Measurements from ENCODE around the gene SDK1.

Gene SDK1

DNA sequence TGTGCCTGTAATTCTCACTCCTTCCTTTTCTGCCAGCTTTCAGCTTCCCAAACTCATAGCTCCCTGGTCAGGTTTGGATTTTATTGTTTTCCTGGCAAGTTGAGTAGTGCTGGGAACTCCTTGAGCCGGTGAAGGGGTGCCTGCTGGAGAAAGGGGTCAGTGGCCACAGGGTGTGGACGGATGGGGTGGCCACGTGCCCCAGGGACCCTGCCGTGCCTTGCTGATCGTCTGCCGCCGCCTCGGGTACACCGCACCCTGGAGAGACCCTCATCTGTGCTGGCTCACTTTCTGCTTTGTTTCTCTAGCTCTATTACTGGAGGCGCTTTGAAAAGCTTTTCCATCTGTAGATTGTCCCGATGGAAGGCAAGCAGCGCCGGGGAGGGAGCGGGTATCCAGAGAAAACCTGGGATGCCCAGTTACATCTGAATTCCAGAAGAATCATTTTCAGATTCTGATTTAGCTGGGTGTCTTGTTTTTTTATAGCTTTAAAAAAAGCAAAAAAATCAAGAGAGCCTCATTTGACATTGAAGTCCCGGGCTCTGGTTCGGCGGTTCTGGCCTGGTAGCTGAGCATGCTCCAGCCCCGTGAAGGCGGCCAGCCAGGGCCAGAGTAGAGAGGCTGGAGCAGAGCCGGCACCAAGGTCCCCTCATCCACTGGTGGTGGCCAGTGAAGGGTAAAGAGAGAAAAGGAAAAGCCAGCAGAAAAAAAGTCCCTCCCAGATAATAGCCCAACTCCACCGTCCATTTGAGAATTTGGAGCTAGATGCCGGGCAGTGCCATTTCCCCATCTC, 870.1 kb downstream of the SDK1 start:
- no peak for DNase-seq

DNA sequence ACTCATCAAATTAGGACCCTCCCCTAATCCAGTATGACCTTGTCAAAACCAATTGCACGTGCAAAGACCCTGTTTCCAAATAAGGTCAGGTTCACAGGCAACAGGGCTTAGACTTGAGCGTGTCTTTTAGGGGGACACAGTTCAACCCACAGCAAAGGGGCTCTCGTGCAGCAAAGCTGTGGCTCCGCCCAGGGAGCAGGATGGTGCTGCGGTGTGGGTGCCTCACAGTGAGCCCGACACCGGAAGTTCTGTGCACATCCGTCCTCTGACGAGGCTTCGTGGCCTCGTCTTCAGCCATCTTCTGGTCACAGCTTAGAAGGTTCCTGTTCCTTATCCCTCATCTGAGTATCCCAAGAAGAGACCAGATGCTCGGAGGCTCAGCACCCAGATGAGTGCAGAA, 871.8 kb downstream of the SDK1 start:
- DNase-seq = no peak

DNA sequence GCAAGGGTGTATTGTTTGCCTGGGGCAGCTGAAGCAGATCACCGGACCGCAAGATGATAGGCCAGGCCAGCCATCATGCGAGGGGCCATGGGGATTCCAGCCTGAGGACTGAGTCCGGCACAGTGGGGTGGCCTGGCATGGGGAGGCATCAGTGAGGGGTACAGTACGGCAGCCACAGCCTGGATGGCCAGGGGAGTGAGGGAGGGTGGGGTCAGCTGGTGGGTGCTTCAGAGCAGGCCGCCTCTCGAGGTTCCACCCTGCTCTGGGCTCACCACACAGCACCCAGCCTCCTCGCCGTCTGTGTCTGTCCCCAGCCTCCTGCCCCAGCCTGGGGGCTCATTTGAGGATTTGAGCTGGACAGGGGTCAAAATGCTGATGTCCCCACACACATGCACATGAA, 872.6 kb downstream of the SDK1 start:
- DNase-seq = no peak

DNA sequence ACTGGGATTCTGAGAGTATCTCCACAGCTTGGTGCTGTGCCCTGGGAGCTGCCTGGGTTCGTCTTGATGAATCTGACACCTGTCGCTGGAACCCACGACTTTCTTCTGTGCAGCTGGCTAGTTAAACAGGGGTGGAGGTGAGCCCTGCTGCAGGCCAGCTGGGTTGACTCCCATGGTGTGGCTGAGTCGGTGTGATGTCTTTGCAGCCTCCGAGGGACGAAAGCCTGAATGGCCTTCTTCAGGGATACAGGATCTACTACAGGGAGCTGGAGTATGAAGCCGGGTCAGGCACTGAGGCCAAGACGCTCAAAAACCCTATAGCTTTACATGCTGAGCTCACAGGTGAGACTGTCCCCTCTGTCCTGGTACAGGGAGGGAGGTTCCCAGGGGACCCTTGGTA, 873.0 kb downstream of the SDK1 start:
- no peak for DNase-seq

DNA sequence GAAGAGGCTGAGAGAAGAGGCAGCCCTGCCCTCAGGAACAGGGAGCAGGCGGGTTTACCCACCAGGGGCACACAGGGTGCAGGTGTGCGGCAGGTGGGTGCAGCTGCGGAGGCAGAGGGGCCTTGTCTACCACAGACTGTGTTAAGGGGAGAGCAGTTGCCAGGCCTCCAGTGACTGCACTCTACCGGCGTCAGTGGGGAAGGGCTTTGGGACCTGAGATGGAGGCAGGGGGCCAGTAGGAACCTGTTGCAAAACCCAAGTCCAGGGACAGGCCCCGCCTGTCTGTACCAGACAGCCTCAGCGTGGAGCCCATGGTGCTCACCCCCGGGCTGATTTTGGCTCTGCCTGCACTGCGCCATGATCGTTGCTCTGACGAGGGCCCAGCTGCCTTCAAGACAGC, 873.4 kb downstream of the SDK1 start:
- no peak for DNase-seq

DNA sequence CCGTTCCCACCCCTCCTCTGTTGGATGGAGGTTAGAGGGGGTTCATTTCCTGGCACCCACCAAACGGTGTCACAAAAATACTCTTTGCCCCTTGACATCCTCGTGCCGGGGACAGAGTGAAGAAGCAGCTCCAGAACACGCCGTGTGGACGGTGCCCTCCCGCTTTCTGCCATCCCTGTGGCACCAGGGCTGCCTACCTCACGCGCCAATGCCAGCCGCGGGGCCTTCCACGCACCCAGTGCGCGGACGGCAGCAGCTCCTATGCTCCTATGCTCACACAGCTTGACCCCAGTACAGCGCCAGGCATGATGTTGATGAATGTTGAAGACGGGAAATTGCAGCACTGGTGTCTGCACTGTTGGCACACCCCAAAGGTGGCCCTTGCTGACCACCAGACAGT, 873.8 kb downstream of the SDK1 start:
- no peak for DNase-seq

DNA sequence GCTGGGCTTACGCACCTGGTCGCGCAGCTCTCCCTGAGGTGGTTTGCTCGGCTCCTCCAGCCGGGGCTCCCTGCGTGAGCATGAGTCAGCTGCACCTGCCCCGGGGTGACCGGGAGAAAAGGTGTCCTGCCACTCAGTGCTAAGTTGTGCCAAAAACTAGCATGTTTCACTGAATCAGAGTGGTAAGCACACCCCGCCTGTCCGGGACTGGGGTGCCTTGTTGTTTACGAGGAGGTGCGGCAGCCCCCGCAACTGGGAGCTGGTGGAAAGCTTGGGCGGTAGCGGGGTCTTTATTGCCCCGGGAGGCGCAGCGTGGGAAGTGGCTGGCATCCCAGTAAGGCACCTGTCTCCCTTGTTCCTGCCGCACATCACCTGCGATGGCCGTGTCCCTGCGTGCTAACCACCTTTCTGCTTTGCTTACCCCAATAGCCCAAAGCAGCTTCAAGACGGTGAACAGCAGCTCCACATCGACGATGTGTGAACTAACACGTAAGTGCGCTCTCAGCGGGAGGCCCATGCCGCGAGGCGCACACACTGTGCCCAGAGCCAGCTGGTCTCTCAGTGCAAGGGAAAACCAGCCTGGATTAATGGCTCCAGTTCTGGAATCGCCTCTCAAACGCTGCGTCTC, 874.4 kb downstream of the SDK1 start:
- no peak for DNase-seq

DNA sequence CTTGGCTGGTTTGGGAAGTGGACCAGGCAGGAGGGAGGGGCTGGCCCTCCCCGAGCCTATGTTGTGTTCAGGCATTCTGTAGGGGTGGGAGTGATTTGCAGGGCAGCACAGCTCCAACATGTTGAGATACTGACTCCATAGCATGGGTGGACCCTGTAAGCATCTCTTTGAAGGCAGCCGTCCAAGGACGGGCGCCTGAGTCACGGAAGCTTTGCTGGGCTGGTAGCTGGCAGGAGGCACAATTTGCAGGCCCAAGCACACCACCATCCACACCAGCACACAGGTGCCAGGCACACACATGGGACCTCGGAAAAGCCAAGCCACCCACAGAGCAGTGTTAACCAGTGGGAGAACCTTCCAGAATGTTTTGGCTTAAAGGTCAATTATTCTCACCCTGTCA, 875.9 kb downstream of the SDK1 start:
- no peak for DNase-seq

DNA sequence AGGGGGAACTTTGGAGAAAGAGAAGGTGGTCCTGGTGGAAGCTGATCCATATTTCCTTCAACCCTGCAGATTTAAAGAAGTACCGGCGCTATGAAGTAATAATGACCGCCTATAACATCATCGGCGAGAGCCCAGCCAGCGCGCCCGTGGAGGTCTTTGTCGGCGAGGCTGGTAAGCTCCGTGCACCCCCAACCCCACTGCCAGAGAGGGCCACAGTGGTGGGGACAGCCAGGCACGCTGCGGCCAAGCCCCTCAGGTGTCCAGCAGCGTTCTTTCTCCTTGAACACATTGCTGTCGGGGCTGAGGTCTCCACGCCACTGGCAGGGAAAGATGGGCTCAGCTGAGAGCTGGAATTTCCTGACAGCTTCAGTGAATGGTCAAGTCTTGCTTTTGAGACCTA, 877.4 kb downstream of the SDK1 start:
- DNase-seq = no peak

DNA sequence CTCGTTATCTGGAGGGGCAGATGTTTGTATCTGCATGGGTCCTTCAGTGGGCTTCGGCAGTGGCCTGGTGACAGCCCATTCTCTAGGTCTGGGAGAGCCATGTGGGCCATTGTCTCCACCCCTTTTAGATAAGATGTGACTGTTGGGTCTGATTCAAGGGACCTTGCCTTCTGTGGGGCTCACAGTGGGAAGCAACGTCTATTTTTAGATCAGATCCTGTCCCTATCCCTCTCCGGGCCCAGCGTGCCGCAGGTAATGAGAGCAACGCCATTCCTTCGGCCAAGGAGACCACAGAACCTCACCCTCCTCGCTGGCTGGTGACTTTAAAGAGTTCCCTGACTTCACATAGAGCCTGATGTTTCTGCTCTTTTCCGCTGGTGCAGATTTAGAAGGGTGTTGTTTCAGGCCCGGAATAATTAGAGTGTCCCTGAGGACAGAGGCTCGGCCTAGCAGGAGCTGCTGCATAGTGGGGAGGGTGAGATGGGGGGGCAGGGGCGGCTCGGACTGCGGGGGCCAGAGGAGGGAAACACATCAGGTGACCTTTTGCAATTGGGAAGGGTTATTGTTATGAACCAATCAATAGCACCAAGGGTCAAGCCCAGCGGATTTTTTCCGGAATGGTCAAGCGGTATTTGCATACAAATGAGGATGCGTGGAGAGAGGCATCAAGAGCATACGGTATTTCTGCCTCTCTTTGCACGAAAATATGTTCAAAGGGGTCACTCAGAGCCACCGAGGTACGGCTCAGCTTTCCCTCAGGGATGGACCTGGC, 878.0 kb downstream of the SDK1 start:
- DNase-seq = no peak

DNA sequence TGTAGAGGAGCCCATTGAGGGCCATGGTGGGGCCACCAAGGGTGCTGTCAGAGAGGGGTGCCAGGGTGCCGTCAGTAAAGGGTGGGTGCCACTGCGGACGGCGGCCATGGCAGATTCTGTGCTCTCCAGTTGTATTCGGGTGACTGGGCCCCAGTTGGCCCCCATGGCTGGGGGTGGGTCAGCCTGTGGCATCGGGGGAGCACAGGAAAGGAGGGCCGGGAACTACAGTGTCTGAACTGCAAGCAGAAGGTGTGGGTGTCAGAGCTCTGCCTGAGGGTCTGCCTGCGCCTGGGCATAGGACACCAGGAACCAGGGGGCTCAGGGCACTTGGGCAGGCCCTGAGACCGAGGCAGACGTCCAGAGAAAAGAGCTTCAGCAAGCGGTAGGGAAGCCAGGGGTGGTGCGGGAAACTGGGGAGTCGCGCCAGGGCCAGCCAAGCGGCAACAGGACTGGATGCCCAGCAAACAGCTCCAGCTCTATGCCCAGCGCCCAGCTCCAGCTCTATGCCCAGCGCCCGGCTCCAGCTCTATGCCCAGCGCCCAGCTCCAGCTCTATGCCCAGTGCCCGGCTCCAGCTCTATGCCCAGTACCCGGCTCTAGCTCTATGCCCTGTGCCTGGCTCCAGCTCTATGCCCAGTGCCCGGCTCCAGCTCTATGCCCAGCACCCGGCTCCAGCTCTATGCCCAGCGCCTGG, 878.8 kb downstream of the SDK1 start:
- DNase-seq = no peak

DNA sequence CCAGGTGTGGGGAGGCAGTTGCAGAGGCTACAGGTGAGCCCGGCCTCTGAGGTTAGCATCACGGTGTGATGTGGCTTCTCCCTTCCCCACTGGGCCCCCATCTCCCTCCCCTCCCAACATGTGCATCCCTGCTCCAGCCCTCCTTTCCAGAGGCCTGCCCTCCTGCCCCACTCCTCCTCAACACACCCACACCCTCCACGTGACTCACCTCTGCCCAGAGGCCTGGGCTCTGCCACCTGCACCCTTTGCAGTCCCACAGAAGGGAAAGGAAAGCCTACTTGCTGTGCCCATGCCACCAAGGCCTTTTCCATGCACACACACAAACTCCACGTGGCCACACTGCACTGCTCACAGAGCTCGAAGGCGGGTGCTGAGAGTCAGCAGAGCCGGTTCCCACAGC, 880.4 kb downstream of the SDK1 start:
- DNase-seq = no peak

DNA sequence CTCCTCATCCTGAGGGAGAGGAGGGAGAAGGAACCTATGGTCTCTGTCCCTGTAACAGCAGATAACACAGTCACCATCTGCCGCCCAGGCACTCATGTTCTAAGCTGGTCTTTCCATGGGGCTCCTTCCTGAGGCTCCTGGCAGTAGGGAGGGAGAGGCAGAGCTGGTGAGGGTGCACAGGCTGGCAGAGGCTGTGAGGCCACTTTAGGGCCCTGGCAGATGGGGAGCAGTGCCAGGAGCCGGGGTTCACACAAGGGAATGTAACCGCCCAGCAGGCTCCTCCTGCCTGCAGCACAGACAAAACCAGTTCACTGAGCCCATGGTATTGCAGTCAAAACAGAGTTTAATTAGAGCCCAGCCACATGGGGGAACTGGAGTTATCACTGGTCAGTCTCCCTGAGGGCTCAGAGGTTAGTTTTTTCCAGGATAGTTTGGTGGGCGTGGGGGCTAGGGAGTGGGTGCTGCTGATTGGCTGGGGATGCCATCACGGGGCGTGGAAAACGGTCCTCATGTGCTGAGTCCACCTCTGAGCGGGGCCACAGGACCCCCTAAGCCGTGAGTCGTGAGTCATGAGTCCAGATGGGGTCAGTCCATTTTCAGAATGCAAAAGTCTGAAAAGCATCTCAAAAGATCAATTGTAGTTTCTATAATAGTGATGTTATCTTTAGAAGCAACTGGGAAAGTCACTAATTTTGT, 881.7 kb downstream of the SDK1 start:
- DNase-seq = no peak

DNA sequence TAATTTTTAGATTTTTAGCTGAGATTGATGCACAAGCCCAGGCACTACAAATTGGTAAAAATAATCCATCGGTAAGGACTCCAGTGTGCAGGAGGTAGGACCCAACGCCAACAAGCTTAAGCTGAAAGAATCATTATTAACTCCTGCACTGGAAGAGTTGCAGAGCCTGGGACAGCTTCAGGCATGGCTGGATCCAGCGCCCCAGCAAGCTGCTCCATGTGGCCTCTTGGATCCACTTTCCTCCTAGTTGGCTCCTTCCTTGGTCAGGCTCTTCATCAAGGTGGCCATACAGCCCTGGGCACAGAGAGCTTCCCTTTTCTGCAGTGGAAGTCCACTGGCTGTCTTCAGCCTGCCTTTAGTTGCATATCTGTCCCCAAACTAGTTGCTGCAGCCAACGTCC, 883.6 kb downstream of the SDK1 start:
- no peak for DNase-seq

DNA sequence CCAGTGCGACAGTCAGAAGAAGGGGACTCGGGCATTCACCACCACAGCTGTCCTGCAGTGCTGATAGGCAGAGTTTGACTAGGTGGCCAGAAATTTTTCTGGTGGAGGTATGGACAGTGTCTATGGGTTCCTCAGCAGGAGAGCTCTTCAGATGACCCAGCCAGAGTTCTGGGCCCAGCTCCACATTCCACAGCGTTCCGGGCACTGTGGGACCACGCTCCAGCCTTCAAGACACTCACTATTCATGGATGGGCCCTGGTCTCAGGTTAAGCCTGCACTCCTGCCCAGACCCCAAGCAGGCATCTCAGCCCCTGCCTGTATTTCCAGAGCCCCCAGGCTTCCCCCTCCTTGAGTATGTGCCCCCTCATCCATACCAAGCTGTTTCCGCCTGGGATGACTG, 884.1 kb downstream of the SDK1 start:
- no peak for DNase-seq

DNA sequence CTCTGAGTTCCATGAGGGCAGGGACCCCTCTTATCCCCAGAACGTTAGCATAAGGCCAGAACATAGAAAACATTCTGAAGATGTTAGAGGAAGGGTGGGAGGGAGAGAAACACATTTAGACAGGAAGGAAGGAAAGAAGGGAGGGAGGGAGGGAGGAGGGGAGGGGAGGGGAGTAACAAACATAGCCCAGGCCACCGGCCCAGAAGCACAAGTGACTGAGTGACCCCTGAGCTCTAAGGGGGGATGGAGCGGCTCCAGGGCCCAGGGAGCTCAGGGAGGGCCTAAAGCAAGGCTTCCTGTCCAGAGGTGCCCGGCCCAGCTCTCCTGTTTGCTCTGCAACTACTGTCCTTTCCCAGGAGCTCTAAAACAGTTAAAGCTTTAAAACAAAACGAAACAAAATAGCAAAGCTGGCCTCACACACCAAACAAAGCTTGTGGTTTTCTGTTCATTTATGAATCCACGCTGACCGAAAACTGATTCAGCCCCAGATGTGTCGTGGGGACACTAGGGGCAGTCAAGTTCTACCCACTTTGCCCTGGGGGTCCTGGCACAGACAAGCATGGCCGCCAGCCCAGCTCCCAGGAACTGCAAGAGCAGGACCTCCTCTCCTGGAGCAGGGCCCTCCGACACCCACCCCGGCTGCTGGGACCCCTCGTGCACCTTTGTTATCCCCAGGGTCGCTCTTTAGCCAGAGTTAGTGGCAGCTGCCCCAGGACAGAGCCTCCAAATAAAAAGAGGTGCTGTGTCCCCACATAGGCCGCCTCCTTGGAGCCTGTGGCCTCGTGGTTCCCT, 884.9 kb downstream of the SDK1 start:
- DNase-seq = no peak

DNA sequence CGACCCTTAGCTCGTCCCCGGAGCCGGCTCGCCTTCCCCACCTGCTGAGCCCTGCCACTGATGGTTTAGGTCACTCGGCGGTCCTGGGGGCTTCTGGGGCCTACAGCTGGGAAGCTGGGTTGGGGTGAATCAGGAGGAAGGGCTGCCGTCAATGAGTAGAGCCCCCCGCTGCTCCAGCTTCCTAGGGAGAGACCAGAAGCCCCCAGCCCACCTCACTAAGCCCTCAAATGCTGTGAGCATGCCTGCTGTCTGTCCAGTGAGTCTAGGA, 885.4 kb downstream of the SDK1 start:
- DNase-seq = no peak

DNA sequence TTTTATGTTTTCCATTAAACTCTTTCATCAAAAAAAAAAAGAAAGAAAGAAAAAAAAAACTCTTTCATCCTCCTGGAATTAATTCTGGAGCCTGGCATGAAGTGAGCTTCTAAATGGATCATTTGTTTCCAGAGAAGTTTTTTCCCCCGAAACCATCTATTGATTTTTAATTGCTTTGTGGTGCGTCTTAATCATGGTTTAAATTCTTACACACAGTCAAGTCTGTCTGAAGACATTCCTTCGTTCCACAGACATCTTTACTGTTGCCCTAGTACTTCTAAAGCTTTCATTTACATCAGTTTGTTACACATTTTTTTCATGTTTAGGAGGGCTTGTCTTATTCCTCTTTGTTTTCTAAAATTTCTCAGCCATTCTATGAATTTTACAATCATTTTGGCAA, 887.6 kb downstream of the SDK1 start:
- no peak for DNase-seq

DNA sequence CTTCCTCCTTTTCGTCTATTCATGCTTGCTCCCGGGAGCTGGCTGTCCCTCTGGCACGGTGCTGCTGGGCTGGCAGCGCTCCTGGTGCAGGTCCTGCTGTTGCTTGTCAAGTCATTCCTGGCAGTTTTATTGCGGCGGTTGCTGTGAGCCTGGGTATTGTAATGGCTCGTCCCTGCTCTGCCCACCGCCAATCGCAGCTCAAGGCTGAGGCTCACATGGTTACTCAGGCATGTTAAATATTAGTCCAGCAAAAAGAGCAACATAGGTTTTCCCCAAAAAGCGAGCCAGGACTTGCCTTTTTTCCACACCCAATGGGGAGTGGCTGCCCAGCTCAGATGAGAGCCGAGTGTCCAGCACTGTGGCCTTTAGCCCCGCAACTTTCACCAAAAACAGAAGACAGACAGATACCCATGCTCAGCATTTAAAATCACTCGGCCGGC, 888.1 kb downstream of the SDK1 start:
- DNase-seq = no peak

DNA sequence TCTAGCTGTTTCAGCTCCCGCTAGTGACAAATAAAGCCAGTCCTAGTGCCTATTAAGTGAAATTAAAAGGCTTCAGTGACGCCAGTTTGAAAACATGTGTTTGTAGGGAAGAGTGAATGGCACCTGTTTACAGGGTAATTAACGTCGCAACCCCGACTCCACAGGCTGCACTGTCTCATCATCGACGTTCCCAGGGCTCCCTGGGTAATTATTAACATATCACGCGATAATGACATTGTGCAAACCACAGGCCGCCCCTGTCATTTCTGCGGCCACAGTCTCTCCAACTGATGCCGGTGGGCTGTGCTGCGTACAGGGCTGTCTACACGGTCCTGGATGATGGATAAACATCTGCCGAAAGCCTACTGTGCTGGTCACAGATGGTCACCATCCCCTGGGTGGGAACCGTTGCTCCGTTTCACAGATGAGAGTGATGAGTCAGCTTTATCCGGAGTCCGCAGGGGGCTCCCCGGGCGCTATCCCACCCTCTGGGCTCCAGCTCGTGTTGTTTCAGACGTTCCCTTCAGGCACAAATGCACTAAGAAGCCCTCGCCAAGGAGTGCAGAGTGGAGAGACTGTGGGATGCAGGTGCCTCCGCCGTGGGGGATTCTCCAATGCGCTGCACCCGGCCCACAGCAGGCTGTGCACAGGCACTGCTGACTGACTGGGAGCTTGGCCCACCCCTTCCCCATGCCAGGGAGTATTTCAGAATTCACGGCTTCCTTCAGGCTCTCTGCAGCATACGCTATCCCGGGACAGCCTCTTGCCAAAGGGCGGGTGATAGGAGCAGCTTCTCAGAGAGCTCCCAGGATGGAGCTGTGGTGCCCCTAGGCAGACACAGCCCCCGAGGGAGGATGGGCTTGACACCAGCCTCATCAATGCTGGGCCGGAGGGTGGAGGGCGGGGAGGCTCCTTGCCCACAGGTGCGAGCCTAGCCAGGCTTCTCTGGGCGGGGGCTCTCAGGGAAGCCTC, 889.2 kb downstream of the SDK1 start:
- no peak for DNase-seq

DNA sequence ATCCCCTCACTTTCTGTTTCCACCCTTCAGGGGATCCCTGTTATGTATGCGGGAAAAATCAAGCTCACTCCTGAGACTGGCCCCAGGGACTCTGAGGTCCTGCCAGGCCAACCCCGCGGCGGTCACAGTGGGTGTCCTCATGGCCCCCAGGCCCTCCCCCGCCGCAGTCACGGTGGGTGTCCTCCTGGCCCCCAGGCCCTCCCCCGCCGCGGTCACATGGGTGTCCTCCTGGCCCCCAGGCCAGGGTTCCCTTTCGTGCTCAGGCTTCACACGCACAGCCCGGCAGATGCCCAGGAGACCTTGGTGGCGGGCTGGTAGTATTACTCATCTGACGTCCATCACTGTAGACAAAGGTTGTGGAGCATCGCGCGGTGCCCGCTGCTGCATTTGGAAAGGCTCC, 890.0 kb downstream of the SDK1 start:
- no peak for DNase-seq

Data from SW 1271 (cell line).